Neutrophil (primary cell): Measurements from ENCODE around the gene CHST11.

Experiments used
- H3K27ac ChIP-seq: fragments of 200-600 bp; sonication (generic); 2 replicates; pipeline ENCODE4 v1.5.1; 2016; ENCODE audit warnings: mild to moderate bottlenecking, moderate library complexity
- H3K27me3 ChIP-seq: fragments of 200-600 bp; sonication (generic); 2 replicates; pipeline ENCODE4 v1.6.0; 2016; ENCODE audit warnings: mild to moderate bottlenecking
- H3K36me3 ChIP-seq: fragments of 200-600 bp; sonication (generic); 2 replicates; pipeline ENCODE4 v1.5.1; 2017
- H3K4me1 ChIP-seq, 2 experiments: fragments of 200-600 bp in 1 of 2; sonication (generic) in 1 of 2; 1 replicate in 1 of 2; 2 replicates in 1 of 2; pipeline versions ENCODE4 v1.5.1 to v1.6.1; 2013 to 2016; ENCODE audit warnings: low read depth in 1 of 2, low read length in 1 of 2, mild to moderate bottlenecking in 1 of 2, moderate library complexity in 1 of 2; ENCODE audit not compliant: control insufficient read depth in 1 of 2, insufficient read depth in 1 of 2
- H3K4me3 ChIP-seq, 2 experiments: fragments of 200-600 bp in 1 of 2; sonication (generic) in 1 of 2; 1 replicate in 1 of 2; 2 replicates in 1 of 2; pipeline ENCODE4 v1.5.1; 2013 to 2016; ENCODE audit warnings: low read depth in 1 of 2, low read length in 1 of 2, mild to moderate bottlenecking in 1 of 2, moderate library complexity in 1 of 2
- H3K9me3 ChIP-seq: fragments of 200-600 bp; sonication (generic); 2 replicates; pipeline ENCODE4 v1.5.1; 2016
- CTCF ChIP-seq: fragments of 200-600 bp; sonication (generic); IDR thresholded peaks from 2 replicates; pipeline ENCODE4 v1.5.1; 2016; ENCODE audit warnings: antibody characterized with exemption

The CHST11 gene

GRCh38 chr12:104473374-104473983 is 16.7 kb downstream of the CHST11 start:
- peaks cover 54% of the 10 kb centered on the region in 2 experiments for H3K4me1 ChIP-seq
- H3K27me3 ChIP-seq: no peaks in the 10 kb centered on the region
- peak overlapping the region; percentile 39 for H3K27ac ChIP-seq
- H3K36me3 ChIP-seq: no peaks in the 10 kb centered on the region
- H3K4me3 ChIP-seq: no peak overlapping the region
- no peak for TF ChIP-seq CTCF
- no peaks in the 10 kb centered on the region for H3K9me3 ChIP-seq

- Histone ChIP-seq H3K27ac (no peak overlapping the region), H3K27me3 (no peaks in the 10 kb centered on the region), H3K9me3 (no peaks in the 10 kb centered on the region), H3K4me1 (peaks cover 58 to 59% of the 10 kb centered on the region in 2 experiments), H3K4me3 (no peak overlapping the region), H3K36me3 (no peaks in the 10 kb centered on the region)
- no peak for TF ChIP-seq CTCF
Measured at GRCh38 chr12:104475271-104475670, 18.5 kb downstream of the CHST11 start.

- Histone ChIP-seq H3K27ac (peak overlapping the region; percentile 79), H3K36me3 (peaks cover 2% of the 10 kb centered on the region), H3K27me3 (no peaks in the 10 kb centered on the region), H3K4me1 (peaks cover 52 to 59% of the 10 kb centered on the region in 2 experiments), H3K9me3 (no peaks in the 10 kb centered on the region), H3K4me3 (peak overlapping the region; percentile 37 to 51)
- TF ChIP-seq CTCF: no peak
Measured at GRCh38 chr12:104477510-104478390, 21.0 kb downstream of the CHST11 start.

GRCh38 chr12:104478396-104479122 is 21.8 kb downstream of the CHST11 start:
- Histone ChIP-seq H3K36me3 (peaks cover 6% of the 10 kb centered on the region), H3K4me3 (peak overlapping the region; percentile 37 to 51), H3K27me3 (no peaks in the 10 kb centered on the region), H3K9me3 (no peaks in the 10 kb centered on the region), H3K27ac (peak overlapping the region; percentile 79), H3K4me1 (peaks cover 45 to 53% of the 10 kb centered on the region in 2 experiments)
- TF ChIP-seq CTCF: no peak

- no peak for TF ChIP-seq CTCF
- H3K4me1 ChIP-seq: peaks cover 44 to 51% of the 10 kb centered on the region in 2 experiments
- H3K36me3 ChIP-seq: peaks cover 6% of the 10 kb centered on the region
- no peaks in the 10 kb centered on the region for H3K27me3 ChIP-seq
- no peaks in the 10 kb centered on the region for H3K9me3 ChIP-seq
- peak overlapping the region; percentile 79 for H3K27ac ChIP-seq
- H3K4me3 ChIP-seq: peak overlapping the region; percentile 37 to 51
Measured at GRCh38 chr12:104479123-104479662, 22.4 kb downstream of the CHST11 start.
